AG04449 (cell line): ENCODE data around the gene MFAP5.

Source experiments
- CTCF ChIA-PET: fragments of 350-600 bp; formaldehyde crosslinking; extraction: SDS; loops from one replicate; lab custom pipeline; 2021; ENCODE audit warnings: antibody characterized with exemption; lab: Yijun Ruan, JAX
- POLR2A ChIA-PET: fragments of 400-600, 350-600 bp; formaldehyde crosslinking; extraction: SDS; loops from one replicate; lab custom pipeline; 2020; ENCODE audit warnings: antibody characterized with exemption, inconsistent platforms; lab: Yijun Ruan, JAX
- DNase-seq: peaks from one replicate; pipeline ENCODE4 v3.0.0-alpha.2; 2010; ENCODE audit warnings: low read depth, low spot score
- H3K4me3 ChIP-seq: 2 replicates; pipeline ENCODE4 v1.5.1; 2011; ENCODE audit warnings: low read depth, mild to moderate bottlenecking, control low read depth, low read length
- CTCF ChIP-seq: IDR thresholded peaks from one replicate; pipeline ENCODE4 v1.5.1; 2011; ENCODE audit warnings: mild to moderate bottlenecking, moderate library complexity, low read length, control low read depth, inconsistent platforms; ENCODE audit not compliant: insufficient read depth; ENCODE audit errors: missing control alignments

MFAP5 gene

GRCh38 chr12:8667270-8667669, 4.6 kb upstream of the MFAP5 start:
- TF ChIP-seq CTCF, result no peak
- no peak for DNase-seq
- POLR2A ChIA-PET, result no interaction called here
- no peak overlapping the region for H3K4me3 ChIP-seq
- CTCF ChIA-PET, result interaction anchor here (1.0 to 2.1 kb wide), 2 partner anchors 9 to 223 kb away, joined by 4 to 6 read pairs; no protein-coding TSS in a partner anchor

GRCh38 chr12:8665759-8666158, 3.1 kb upstream of the MFAP5 start:
- ChIA-PET CTCF (interaction anchor here (0.6 to 2.1 kb wide), 4 partner anchors 8 to 373 kb away, joined by 3 to 6 read pairs (median 4); no protein-coding TSS in a partner anchor), POLR2A (no interaction called here)
- H3K4me3 ChIP-seq, result no peak overlapping the region
- TF ChIP-seq CTCF, result no peak
- no peak for DNase-seq

- no peak for DNase-seq
- TF ChIP-seq CTCF, result no peak
- ChIA-PET POLR2A (no interaction called here), CTCF (interaction anchor here (1.0 to 1.7 kb wide), 5 partner anchors 9 to 385 kb away, joined by 3 to 5 read pairs (median 4); no protein-coding TSS in a partner anchor)
- no peak overlapping the region for H3K4me3 ChIP-seq
These were observed 1.7 kb upstream of the MFAP5 start for GRCh38 chr12:8664228-8664913.

GRCh38 chr12:8661751-8662150, 875 bp downstream of the MFAP5 start:
- POLR2A ChIA-PET, result interaction anchor here (1.0 kb wide), 1 partner anchor 17 kb away, joined by 5 read pairs; no protein-coding TSS in a partner anchor
- CTCF ChIA-PET, result interaction anchor here (0.7 to 10.1 kb wide), 7 partner anchors 14 to 385 kb away, joined by 3 to 97 read pairs (median 3); partner anchors contain the start of gene PHC1

GRCh38 chr12:8661016-8661415, 1.6 kb downstream of the MFAP5 start:
- TF ChIP-seq CTCF, result no peak
- H3K4me3 ChIP-seq, result no peak overlapping the region
- no peak for DNase-seq
- ChIA-PET CTCF (interaction anchor here (0.8 to 10.1 kb wide), 8 partner anchors 15 to 388 kb away, joined by 3 to 97 read pairs (median 3); partner anchors contain the start of gene PHC1), POLR2A (interaction anchor here (0.8 kb wide), 1 partner anchor 16 kb away, joined by 3 read pairs; no protein-coding TSS in a partner anchor)

More at GRCh38 chr12:8661751-8662150, 875 bp downstream of the MFAP5 start:
- DNase-seq, result no peak
- peak overlapping the region; percentile 18; the same call in 1 of the 2 replicates for H3K4me3 ChIP-seq
- no peak for TF ChIP-seq CTCF

GRCh38 chr12:8658346-8658745, 4.3 kb downstream of the MFAP5 start:
- CTCF ChIA-PET, result interaction anchor here (0.8 to 10.1 kb wide), 13 partner anchors 10 to 391 kb away, joined by 3 to 97 read pairs (median 11); no protein-coding TSS in a partner anchor
- DNase-seq, result peak; percentile 36
- POLR2A ChIA-PET, result interaction anchor here (0.6 to 1.7 kb wide), 5 partner anchors 10 to 292 kb away, joined by 3 to 8 read pairs (median 4); partner anchors contain the start of gene M6PR
- TF ChIP-seq CTCF, result no peak
- no peak overlapping the region for H3K4me3 ChIP-seq
